DND-41 (cell line): ENCODE measurements around the gene CYP2S1.

Experiments used
- CTCF ChIP-seq: IDR thresholded peaks from 2 replicates; pipeline ENCODE4 v1.5.1; 2012; ENCODE audit warnings: borderline replicate concordance, low read length, moderate library complexity, mild to moderate bottlenecking; ENCODE audit not compliant: poor library complexity, severe bottlenecking; ENCODE audit errors: extremely low read depth
- EZH2 ChIP-seq: IDR thresholded peaks from 3 replicates; pipeline ENCODE4 v1.6.1; 2012; ENCODE audit warnings: borderline replicate concordance, low read depth, mild to moderate bottlenecking, moderate library complexity, low read length, inconsistent platforms; ENCODE audit not compliant: severe bottlenecking

GRCh38 chr19:41159881-41160280 lies 33.1 kb upstream of the CYP2S1 start:
- TF ChIP-seq CTCF (no peak), EZH2 (no peak)
